GM12891 (cell line): Measurements from ENCODE around the gene OR52N2.

Source experiments
- POLR2A ChIP-seq: IDR thresholded peaks from 2 replicates; pipeline ENCODE4 v1.6.1; 2011; ENCODE audit warnings: low read depth, low read length, control low read depth
- POLR2AphosphoS5 ChIP-seq: IDR thresholded peaks from 2 replicates; pipeline ENCODE4 v1.6.1; 2011; ENCODE audit warnings: low read depth, low read length, control low read depth

GRCh38 chr11:5791165-5791564 is 17.6 kb upstream of the OR52N2 start, which contains the start of gene OR52N1:
- TF ChIP-seq POLR2A (no peak), POLR2AphosphoS5 (no peak)
